HK-2 (cell line): Measurements from ENCODE around the gene CMIP.

Experiments
- DNase-seq: peaks from one replicate; pipeline ENCODE4 v3.0.0-alpha.2; 2018; ENCODE audit not compliant: unreplicated experiment

The CMIP gene

DNA sequence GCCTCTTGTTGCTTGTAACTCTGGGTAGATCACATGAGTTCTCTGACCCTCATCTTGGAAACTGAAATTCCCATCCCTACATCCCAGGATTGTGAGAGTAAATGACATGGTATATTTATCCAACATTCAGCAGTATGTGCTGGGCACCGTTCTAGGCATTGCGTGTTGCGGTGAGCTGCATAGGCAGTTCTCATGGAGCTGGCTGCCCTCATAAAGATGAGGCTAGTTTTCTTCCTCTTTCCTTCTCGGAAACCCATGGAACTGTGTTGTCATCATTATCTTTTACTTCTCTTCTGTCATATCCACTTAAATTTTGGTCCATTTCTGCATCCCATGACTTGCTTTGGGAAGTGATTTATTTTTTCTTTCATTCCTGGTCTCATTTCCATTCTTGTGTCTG, 17.2 kb downstream of the CMIP start:
- no peak for DNase-seq

DNA sequence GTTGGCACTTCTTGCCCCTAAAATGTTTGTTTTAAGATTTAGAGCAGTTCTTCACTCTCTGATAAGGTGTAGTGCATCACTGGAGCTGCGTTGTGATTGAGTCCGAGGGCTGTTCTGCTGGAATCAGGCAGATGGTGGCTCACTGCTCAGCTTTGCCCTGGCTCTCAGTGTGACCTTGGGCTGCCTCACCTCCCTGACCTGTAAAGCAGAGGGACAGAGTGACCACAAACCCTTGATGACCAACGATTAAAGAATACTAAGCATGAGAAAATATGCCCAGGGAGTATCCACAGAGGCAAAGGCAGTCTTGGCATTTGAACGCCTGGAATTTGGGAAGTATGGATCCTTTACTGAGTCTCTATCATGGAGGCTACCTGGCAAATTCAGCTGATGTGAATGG, 18.1 kb downstream of the CMIP start:
- DNase-seq, result no peak

DNA sequence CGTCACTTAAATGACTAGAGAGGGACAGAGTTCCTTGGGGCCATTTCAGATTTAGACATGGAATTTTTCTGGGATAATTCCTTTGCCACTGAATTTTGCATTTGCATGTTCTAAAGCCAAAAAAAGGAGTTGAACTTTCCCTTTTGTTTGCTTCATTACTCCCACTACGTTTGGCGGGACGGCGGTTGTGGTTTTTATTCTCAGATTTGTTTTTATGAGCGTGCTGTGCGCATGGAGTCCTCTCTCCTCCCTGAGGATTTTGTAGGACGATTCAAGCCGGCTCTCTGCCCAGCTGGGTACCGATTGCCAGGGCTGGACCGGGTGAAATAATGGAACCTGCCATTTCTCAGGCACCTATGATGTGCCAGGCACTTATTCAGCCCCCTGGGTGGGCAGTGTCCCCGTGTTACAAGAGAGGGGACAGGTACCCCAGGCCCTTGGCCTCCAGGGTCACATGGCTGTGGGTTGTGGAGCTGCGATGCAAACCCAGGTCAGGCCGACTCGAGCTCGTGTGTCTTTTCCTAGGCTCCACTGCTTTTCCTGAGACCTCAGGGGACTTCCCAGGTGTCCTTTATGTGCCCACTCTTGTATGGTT, 18.8 kb downstream of the CMIP start:
- DNase-seq, result no peak

DNA sequence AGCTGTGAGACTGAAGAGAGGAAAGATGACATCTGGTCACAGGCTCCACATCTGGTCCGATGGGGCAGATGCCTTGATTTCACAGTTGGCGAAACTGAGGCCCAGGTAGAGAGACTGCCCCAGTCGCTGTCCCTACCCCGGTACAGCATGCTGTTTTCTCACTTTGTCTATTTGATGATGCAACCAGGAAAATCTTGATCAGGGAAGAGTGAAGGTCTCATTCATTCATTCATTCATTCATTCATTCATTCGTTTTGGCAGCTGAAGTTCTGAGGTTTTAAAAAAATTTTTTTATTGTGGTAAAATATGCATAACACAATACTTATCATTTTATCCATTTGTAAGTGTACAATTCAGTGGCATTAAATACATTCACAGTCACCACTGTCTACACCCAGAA, 19.7 kb downstream of the CMIP start:
- no peak for DNase-seq

DNA sequence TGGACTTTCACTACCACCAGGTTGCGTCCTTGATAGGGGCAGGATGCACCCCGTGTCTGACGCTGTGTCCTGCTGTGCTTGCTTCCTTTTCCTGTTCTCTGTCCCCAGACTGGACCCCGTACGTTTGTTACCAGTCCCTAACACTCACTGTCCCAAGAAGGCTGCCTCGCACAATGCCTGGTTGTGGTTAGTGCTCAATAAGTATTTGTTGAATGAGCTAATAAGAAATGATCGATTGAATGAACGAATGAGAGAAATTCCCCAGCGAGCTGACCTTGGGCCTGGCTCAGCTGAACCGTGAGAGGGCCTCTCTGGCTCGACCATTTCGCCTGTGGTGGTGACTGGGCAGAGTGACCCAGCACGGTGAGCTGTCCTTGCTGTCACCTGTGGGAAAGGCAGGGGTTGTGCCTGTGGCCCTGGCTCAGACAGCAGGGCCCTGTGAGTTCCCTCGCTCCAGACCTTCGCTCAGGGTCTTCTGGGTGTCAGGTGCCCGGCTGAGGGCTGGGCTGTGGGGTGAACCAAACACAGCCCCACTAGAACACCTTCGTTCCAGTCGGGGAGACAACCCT, 20.9 kb downstream of the CMIP start:
- DNase-seq, result no peak

DNA sequence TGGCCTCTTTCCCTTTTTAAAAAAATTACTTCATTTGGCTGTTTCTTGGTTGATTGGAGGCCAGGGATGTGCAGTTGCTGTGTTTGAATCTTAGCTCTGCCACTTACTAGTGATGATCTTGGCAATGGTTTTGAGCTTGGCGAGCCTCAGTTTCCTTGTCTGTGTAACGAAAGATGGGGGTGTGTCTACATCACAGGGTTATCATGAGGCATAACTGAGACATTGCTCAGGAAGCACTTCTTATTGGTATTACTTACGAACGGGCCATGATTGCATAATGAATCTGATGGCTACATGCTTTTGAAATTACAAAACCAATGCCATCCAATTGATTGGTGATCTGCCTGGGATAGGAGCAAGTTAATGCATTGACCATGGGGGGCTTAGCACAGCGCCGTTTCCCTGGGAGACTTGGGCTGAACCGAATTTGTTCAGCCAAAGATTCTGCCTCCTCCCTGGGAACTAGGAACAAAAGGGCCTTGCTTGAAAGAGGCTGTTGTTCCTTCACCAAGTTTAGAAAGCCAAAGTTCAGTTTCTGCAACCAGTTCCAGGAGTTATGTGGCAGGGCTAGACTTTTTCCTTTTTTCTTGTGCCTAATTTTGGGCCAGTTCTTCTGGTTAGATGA, 21.9 kb downstream of the CMIP start:
- no peak for DNase-seq

DNA sequence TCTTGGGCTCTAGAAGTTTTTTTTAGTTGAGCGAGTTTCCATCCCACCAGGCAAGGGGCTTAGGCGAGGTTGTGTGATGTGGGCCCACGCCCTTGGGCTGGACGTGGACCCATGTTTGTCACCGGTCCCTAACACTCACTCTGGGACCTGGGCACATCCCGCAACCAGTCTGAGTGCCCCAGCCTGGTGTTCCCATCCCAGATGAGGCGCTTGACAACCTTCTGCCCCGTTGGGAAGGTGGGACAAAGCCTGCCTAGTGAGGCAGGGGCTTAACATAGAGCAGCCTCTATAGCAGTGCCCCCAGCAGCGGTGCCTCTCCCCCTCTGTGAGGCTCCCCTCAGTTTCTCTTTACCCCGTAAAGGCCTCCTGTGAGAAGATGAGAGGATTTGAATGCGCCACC, 22.5 kb downstream of the CMIP start:
- no peak for DNase-seq

DNA sequence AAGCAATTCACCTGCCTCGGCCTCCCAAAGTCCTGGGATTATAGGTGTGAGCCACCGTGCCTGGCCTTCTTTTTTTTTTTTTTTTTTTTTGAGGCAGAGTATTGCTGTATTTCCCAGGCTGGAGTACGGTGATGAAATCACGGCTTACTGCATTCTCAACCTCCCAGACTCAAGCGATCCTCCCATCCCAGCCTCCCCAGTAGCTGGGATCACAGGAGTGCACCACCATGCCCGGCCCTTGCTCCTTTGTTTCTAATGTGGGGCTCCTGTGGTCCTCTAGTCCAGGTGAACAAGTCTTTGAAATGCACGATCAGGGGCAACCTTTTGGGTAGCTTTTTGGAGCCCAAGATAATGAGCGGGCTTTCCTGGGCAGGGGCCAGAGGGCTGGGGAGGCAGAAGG, 23.2 kb downstream of the CMIP start:
- DNase-seq, result no peak

DNA sequence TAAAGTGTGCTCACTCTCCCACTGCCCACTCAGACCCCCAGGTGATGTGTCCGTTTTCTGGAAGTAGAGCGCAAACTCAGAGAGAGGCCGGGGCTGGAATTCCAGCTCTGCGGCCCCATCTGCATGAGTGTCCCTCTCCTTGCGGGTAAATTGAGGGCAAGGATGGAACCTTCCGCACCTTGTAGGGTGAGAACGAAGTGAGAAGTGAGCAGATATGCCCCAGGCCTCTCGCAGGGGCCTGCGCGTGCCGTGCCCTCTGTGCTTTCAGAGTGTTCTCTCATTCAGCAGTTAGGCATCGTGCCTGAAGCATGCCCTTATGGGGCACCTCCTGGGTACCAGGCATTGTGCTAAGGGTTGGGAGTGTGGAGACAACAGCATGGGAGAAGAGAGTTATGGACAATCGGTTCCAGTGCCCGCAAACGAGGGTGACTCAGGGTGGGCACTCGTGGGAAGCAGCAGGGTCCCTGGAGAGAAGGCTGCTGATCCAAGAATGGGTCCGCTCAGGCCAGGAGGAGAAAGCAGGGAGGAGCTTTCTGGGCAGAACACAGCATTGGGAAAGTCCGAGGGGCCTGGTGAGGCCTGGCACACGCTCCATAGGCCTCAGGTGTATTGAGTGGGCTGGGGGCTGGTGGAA, 23.8 kb downstream of the CMIP start:
- no peak for DNase-seq

DNA sequence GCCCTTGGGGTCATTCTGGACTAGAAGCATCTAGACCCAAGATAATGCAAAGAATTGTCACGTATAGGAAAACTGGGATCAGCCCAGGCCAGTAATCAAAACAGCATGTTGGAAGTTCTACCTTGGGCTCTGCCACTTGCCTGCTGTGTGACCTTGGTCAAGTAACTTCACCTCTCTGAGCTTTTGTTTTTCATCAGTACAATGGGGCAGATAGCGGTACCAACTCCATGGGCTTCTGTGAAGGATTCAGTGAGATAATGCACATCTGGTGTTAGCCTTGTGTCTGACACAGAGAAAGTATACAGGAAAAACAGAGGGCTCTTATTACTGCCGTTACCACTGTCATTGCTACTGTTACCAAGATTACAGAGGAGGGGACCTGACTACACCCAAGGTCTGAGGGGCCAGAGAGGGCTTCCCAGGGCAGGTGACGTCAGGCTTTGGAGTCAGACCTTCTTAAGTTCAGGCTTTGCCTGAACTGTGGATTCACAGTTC, 24.6 kb downstream of the CMIP start:
- no peak for DNase-seq

DNA sequence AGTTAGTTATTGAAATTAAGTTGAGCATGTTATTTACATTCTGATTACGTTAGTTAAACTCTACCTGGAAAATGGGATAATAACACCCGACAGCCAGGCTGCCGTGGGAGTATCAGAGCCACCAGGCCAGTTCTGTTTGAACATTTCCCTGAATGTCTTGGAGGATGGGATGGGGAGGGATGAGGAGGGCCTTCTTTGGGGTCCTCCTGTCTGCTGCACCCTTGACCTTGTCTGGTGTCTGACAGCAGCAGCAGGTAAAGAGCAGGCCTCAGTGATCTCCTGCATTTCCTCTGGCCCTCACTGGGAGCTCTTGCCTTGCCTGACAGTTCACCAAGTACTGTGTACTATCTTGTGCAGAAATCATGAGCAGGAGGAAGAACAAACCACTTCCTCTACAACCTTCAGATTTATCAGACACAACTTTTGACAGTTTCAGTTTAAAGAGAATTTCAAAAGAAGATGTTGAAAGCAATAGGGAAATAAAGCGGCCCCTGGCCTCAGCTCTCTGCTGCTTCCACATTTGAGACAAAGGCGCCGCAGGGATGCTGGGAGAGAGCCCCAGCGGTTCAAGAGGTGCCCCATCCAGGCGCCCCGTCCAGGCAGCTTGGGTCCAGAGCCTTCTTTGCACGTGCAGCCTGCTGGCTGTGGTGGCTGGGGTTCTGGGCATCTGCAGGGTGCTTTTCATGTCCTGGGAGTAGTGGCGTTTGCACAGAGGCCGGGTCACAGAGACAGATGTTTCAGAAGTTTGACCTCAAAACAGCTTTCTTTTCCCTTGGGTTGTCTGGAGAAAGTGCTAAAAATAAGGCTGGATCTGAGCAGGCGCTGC, 25.3 kb downstream of the CMIP start:
- no peak for DNase-seq

DNA sequence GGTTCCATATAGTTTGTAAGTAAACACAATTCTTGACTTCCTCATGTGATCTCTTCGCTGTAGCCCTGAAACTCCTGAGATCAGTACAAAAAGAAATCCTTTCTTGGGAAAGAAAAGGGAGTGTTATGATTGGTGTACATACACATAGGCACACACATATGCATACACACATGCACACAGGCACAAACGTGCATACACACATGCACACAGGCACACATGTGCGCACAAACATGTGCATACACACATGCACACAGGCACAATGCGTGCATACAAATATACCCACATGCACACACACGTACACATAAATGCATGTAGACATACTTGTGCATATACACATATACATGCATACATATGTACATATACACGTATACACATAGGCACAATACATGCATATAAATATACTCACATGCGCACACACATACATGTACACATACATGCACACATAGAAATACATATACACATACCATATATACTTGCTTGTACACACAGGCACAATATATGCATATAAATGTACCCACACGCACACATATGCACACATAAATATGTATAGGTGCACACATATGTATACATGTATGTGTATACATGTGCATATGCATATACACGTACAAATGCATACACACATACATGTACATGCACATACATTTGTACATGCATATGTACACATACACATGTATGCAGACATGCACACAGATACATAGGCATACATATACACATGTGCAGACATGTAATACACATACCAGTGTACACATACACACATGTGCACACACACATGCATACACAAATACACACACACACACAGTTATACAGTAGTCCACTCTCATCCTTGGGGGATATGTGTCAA, 26.4 kb downstream of the CMIP start:
- DNase-seq, result no peak

DNA sequence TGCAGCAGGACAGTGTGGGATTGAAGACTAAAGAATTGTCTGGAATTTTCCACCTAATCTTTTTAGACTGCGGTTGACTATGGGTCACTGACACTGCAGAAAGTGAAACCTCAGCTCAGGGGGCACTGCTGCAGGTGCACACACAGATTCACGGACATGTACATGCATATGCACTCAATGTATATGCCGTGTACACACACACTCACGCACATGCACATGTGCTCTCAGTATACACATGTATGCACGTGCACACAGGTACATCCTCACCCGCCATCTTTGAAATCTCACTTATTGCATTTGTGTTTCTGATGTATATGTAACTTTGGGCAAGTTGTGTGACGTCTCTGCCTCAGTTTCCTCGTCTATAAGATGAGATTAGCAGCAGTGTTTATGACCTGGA, 27.3 kb downstream of the CMIP start:
- DNase-seq, result no peak

DNA sequence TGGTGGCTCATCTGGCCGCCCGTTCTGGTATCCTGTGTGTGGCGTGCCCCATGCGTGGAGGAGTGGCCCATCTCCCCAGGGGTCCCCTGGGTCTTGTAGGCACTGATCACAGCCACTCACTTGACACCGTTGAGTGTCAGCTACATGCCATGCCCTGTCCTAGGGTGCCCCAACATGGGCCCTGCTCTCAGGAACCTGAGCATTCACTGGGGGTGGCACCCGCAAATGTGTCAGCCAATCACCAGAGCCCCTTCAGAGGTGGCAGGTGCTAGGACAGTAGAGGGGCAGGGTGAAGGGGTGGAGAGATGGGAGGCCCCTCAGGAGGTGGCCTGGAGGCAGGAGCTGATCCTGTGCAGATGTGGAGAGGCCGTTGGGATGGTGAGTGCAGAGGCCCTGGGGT, 27.8 kb downstream of the CMIP start:
- no peak for DNase-seq

DNA sequence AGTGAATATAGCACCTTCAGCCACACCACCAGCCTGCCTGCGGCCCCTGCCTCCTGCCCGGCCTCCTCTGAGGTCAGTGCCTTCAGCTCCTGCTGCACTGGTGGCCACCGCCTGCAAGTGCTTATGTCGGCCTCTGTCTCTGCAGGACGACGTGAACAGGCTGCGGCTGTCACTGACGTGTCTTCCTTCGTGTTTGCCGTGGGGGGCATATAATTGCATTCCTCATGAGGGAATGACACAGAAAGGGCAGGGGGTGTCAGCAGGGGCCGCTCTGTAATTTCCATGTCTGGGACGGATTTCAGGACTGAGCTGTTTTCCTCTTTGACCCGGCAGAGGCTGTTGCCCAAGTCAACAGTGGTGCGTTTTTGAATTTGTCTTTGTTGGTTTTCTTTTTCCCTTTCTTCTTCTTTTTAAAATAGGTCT, 28.5 kb downstream of the CMIP start:
- no peak for DNase-seq

DNA sequence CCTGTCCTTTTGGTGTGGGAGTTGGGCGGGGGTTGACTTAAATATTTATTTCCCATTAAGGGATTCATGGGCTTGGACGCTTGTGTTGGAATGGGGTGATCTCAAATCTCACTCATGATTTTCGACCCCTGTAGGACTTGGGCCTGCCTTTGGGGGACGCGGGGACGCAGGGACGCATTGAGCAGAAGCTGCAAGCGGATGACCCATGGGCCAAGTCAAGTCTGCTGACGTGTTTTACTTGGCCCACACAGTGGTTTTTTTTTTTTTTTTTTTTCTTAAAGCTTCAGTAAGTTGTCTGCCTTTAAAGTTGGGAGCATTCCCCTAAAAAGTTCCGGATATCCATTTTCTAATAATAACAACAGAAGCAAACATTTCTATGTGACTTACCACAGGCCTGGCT, 28.9 kb downstream of the CMIP start:
- no peak for DNase-seq

DNA sequence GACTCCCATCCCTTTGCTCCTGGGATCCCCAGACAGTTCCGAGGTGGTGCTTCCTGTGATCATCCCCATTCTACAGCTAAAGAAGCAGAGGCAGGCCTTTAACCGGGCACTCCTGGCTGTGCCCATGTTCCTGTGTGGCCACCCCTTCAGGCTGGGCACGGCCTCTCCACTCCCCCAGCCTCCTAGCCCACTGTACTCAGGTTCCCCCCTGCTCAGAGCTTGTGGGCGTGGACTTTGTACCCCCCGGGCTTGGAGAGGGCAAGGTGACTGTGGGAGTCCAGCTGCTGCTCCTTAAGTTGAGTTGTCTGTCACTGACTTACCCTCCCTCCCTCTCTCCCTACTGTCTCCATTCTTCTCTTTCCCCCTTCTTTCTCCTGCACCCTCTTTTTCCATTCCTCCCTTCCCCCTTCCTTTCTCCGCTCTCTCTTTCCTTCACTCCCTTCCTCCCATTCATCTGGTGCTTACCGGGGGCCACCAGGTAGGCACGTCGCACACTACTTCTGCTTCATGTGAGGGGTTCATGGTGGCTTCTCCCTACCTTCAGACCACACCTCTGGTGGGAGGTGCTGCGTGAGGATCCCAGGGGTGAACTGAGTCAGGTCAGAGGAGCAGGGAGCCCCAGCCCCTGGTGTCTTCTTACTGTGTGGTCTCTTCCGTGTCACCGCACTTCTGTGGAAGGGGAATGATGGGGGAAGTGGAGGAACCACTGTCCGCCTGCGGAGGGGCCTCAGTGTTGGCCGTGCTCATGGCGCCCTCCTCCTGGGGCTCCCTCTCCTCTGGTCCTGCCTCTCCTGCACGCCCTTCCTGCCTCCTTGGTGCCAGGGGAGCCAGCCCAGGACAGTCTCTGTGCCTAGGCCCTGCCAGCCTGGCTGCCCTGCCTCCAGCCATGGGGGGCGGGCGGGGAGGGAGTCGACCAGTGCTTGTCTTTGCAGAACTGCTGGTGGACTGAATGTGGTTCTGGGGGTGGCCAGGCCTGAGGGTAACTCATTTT, 29.7 kb downstream of the CMIP start:
- no peak for DNase-seq

DNA sequence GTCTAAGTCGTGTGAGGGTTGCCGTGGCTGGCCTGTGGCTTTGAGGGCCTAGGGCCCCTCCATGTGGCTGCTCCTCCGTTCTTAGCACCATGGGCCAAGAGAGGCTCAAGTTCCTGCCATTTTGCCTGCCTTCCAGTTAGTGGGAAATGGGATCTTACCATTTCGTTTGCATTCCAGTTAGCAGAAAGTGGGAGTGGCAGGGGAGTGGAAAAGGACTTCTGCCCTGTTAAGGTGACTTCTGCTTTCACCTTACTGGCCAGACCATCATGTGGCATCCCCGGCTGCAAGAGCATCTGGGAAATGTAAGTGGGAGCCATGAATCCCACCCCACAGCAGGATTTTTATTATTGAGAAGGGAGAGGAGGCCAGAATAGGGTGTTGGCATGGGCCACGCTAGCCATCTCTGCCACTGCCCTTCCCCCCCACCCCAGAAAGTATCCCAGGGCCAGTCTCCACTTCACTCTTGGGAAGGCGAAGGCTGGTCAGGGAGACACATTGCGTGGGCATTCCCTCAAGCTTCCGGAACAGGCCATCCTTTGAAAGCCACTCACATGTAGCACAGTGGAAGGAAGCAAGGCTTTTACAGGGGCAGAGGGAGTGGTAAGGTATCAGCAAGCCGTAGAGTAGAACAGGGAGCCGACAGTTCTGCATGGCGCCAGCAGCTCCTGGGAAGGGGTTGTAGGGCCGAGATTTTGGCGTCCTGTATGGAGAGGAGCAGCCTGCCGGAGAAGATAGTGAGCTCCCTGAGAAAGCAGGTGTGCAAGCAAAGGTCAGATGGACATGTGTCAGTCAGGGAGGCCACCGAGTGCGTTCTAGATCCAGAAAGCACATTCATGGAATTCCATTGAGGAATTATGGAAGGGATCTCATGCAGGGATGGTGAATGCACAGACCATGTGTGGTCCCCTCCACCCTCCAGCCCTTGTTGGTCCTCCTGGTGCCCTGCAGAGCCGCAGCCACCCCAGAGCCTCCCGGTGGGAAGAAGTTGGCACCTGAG, 33.4 kb downstream of the CMIP start:
- DNase-seq, result no peak
